GM12878 (cell line): ENCODE results near the gene MT1X. TPM values are rescaled to one million over a fixed set of nuclear protein-coding genes. Genes with fewer than 3 reads are reported as not detected.

ENCODE experiments used
- ATAC-seq: fragments of 200-7000 bp; cut with Tn5 transposase; 3 replicates; pipeline ENCODE4 v1.9.1; 2020; ENCODE audit warnings: mild to moderate bottlenecking, moderate library complexity
- BruUV-seq: library from RNA; stranded (reverse); fragments of 400-500 nt; replicated peaks from 2 replicates; lab custom pipeline; 2021; lab: Mats Ljungman, UMichigan
- CTCF ChIA-PET: fragments of 300-600 bp; sonication (Branson Sonifier 250); formaldehyde crosslinking; extraction: SDS; loops from one replicate; lab custom pipeline; 2021; ENCODE audit warnings: inconsistent platforms; lab: Yijun Ruan, JAX
- POLR2A ChIA-PET: fragments of 350-600 bp; formaldehyde crosslinking; extraction: SDS; loops from one replicate; lab custom pipeline; 2021; ENCODE audit warnings: inconsistent platforms; lab: Charles Lee
- RAD21 ChIA-PET: fragments of 300-600 bp; sonication (Branson Sonifier 250); formaldehyde crosslinking; loops from one replicate; lab custom pipeline; 2023; ENCODE audit warnings: antibody characterized with exemption; ENCODE audit not compliant: unreplicated experiment; lab: Charles Lee
- SMC1A ChIA-PET: fragments of 300-600 bp; sonication (Branson Sonifier 250); formaldehyde crosslinking; loops from one replicate; lab custom pipeline; 2023; ENCODE audit not compliant: unreplicated experiment, uncharacterized antibody; lab: Charles Lee
- DNase-seq: peaks from one replicate; pipeline ENCODE4 v3.0.0-alpha.2; 2011; ENCODE audit warnings: low read depth, low spot score
- FAIRE-seq: peaks from 3 replicates; lab custom pipeline; 2011; peaks lifted over from hg19 to GRCh38; lab: Jason Lieb, UNC
- H2AFZ ChIP-seq: 2 replicates; pipeline ENCODE4 v1.6.0; 2011; ENCODE audit warnings: low read depth, low read length, control low read depth; ENCODE audit not compliant: control insufficient read depth
- H3K27ac ChIP-seq: 2 replicates; pipeline ENCODE4 v1.5.1; 2011; ENCODE audit warnings: control low read depth; ENCODE audit not compliant: control insufficient read depth, insufficient read depth
- H3K27me3 ChIP-seq, 2 experiments: replicated peaks in 1 of 2; 2 replicates each; pipeline versions ENCODE4 v1.6.0 to v1.6.1; 2011; ENCODE audit warnings: low read length in 1 of 2; ENCODE audit not compliant: control insufficient read depth in 2 of 2, insufficient read depth in 2 of 2
- H3K36me3 ChIP-seq, 2 experiments: 2 replicates each; pipeline ENCODE4 v1.5.1; 2011; ENCODE audit warnings: low read length in 1 of 2; ENCODE audit not compliant: control insufficient read depth in 2 of 2, insufficient read depth in 2 of 2
- H3K4me1 ChIP-seq: 2 replicates; pipeline ENCODE4 v1.6.1; 2011; ENCODE audit warnings: mild to moderate bottlenecking, low read length, moderate library complexity, mixed read lengths; ENCODE audit not compliant: control insufficient read depth, insufficient read depth
- H3K4me2 ChIP-seq: 2 replicates; pipeline ENCODE4 v1.6.0; 2011; ENCODE audit warnings: control low read depth; ENCODE audit not compliant: control insufficient read depth, insufficient read depth
- H3K4me3 ChIP-seq: fragments of 200-600 bp; sonication (generic); 2 replicates; pipeline ENCODE4 v1.5.1; 2016
- H3K79me2 ChIP-seq: 2 replicates; pipeline ENCODE4 v1.6.0; 2011; ENCODE audit warnings: low read length; ENCODE audit not compliant: control insufficient read depth, insufficient read depth
- H3K9ac ChIP-seq: 2 replicates; pipeline ENCODE4 v1.8.0; 2011; ENCODE audit warnings: low read length, control low read depth, mixed read lengths; ENCODE audit not compliant: control insufficient read depth, insufficient read depth
- H3K9me3 ChIP-seq: replicated peaks from 3 replicates; pipeline ENCODE4 v1.5.1; 2011; ENCODE audit warnings: mild to moderate bottlenecking, low read length; ENCODE audit not compliant: control insufficient read depth, insufficient read depth
- H4K20me1 ChIP-seq: 2 replicates; pipeline ENCODE4 v1.6.0; 2011; ENCODE audit not compliant: control insufficient read depth, insufficient read depth
- ATF3 ChIP-seq: IDR thresholded peaks from 2 replicates; pipeline ENCODE4 v1.6.1; 2011; ENCODE audit warnings: low read depth, mild to moderate bottlenecking, low read length, moderate library complexity, borderline replicate concordance; ENCODE audit errors: extremely low read depth
- BCL3 ChIP-seq: IDR thresholded peaks from 2 replicates; pipeline ENCODE4 v1.6.1; 2011; ENCODE audit warnings: borderline replicate concordance, low read depth, mild to moderate bottlenecking, moderate library complexity, low read length; ENCODE audit not compliant: insufficient read depth, poor library complexity, severe bottlenecking
- CHD2 ChIP-seq: IDR thresholded peaks from 2 replicates; pipeline ENCODE4 v1.6.1; 2011; ENCODE audit warnings: low read depth, low read length, improper control_type of control experiment, borderline replicate concordance
- E4F1 ChIP-seq: fragments of 450-650 bp; IDR thresholded peaks from 2 replicates; pipeline ENCODE4 v1.6.1; 2018; ENCODE audit warnings: borderline replicate concordance, mild to moderate bottlenecking; ENCODE audit not compliant: partially characterized antibody
- HDGF ChIP-seq: fragments of 450-650 bp; IDR thresholded peaks from 2 replicates; pipeline ENCODE4 v1.6.1; 2016; ENCODE audit warnings: antibody characterized with exemption
- IKZF1 ChIP-seq: fragments of 450-650 bp; conservative IDR thresholded peaks from 2 replicates; pipeline ENCODE4 v1.6.1; 2017; ENCODE audit warnings: antibody characterized with exemption, mild to moderate bottlenecking
- IRF4 ChIP-seq: IDR thresholded peaks from 2 replicates; pipeline ENCODE4 v1.6.1; 2011; ENCODE audit warnings: low read depth, low read length
- NR2C2 ChIP-seq: IDR thresholded peaks from 2 replicates; pipeline ENCODE4 v1.6.1; 2011; ENCODE audit warnings: borderline replicate concordance, low read depth; ENCODE audit not compliant: control insufficient read depth, insufficient read length
- PBX3 ChIP-seq: IDR thresholded peaks from 2 replicates; pipeline ENCODE4 v1.6.1; 2011; ENCODE audit warnings: mild to moderate bottlenecking, low read depth, low read length, moderate library complexity; ENCODE audit not compliant: insufficient replicate concordance
- POLR2A ChIP-seq: IDR thresholded peaks from 2 replicates; pipeline ENCODE4 v1.6.1; 2011; ENCODE audit warnings: low read depth, mild to moderate bottlenecking, low read length
- POLR2AphosphoS5 ChIP-seq: IDR thresholded peaks from 2 replicates; pipeline ENCODE4 v1.6.1; 2011; ENCODE audit warnings: mild to moderate bottlenecking, low read length, inconsistent platforms
- SIX5 ChIP-seq: IDR thresholded peaks from 2 replicates; pipeline ENCODE4 v1.6.1; 2011; ENCODE audit warnings: mild to moderate bottlenecking, low read depth, low read length, moderate library complexity; ENCODE audit not compliant: severe bottlenecking
- TCF12 ChIP-seq: IDR thresholded peaks from 2 replicates; pipeline ENCODE4 v1.6.1; 2011; ENCODE audit warnings: low read depth, mild to moderate bottlenecking, low read length
- TCF7 ChIP-seq: IDR thresholded peaks from 2 replicates; pipeline ENCODE4 v1.6.1; 2014; ENCODE audit warnings: antibody characterized with exemption, borderline replicate concordance
- ZBTB4 ChIP-seq: fragments of 450-650 bp; formaldehyde crosslinking; IDR thresholded peaks from 2 replicates; pipeline ENCODE4 v1.4.0; 2022; ENCODE audit warnings: mild to moderate bottlenecking, moderate library complexity
- ZNF24 ChIP-seq: fragments of 450-650 bp; IDR thresholded peaks from 2 replicates; pipeline ENCODE4 v1.6.1; 2017; ENCODE audit warnings: antibody characterized with exemption, mild to moderate bottlenecking
- WGBS: methylation state at CpG from one replicate; pipeline ENCODE4 v1.1.6; 2016; ENCODE audit warnings: low lambda C conversion rate; ENCODE audit not compliant: insufficient replicate concordance, insufficient coverage; ENCODE audit errors: missing lambda C conversion rate; 5-methylcytosine and 5-hydroxymethylcytosine counted together
- in situ Hi-C: fragments of 300-500 bp; cut with MboI; formaldehyde crosslinking; loops from 9 replicates; pipeline ENCODE4 v1.14.3; 2018; ENCODE audit warnings: mixed read lengths
- intact Hi-C: fragments of 100-400 bp; cut with micrococcal nuclease; formaldehyde crosslinking; loops from one replicate; pipeline ENCODE4 v1.14.2; 2022; ENCODE audit not compliant: unreplicated experiment
- polyA plus RNA-seq, 11 experiments: library from polyadenylated mRNA; depleted of rRNA in 4 of 11; unstranded in 6 of 11; stranded (reverse) in 5 of 11; fragments of >200 nt; fragmentation: Nextera tagmentation in 4 of 11; fragmentation: Illumina TruSeq in 1 of 11; extraction: Ambion mirVana in 4 of 11; extraction: Trizol in 1 of 11; gene quantifications; 1 replicate in 1 of 11; 2 replicates in 10 of 11; pipeline versions ENCODE4 v1.2.1 to v1.2.3, GENCODE V29; 2011 to 2016; ENCODE audit warnings: inconsistent platforms in 2 of 11, missing spikeins in 2 of 11, low read depth in 1 of 11
- total RNA-seq, 4 experiments: library from RNA; depleted of rRNA in 3 of 4; stranded (reverse); fragments of >200 nt in 3 of 4; fragmentation: Illumina TruSeq in 1 of 4; extraction: Trizol in 1 of 4; gene quantifications; 2 replicates each; pipeline versions ENCODE4 v1.2.1 to v1.2.3, GENCODE V29; 2013 to 2021

The MT1X gene
- total and polyA plus RNA-seq, 10 of the 15 experiments (the other 5 are each of a cell fraction or from before 2014, with no cell fraction given) = 5.8 to 65.6 (median 15.4) TPM

GRCh38 chr16:56653218-56653617 lies 29.1 kb upstream of the MT1X start:
- intact Hi-C loops = no loop called here
- POLR2A ChIA-PET = no interaction called here
- CTCF ChIA-PET = interaction anchor here (1.5 kb wide), 1 partner anchor 140 kb away, joined by 3 read pairs; no protein-coding TSS in a partner anchor

More at GRCh38 chr16:56653218-56653617, 29.1 kb upstream of the MT1X start:
- FAIRE-seq (no peak), ATAC-seq (no peak), DNase-seq (no peak)
- Histone ChIP-seq H3K79me2 (no peaks in the 10 kb centered on the region), H3K9me3 (no peaks in the 10 kb centered on the region), H3K27ac (no peak overlapping the region), H3K36me3 (no peaks in the 10 kb centered on the region), H4K20me1 (no peaks in the 10 kb centered on the region), H3K4me3 (no peak overlapping the region), H3K9ac (no peak overlapping the region), H3K27me3 (peaks cover 4 to 7% of the 10 kb centered on the region in 2 experiments; a peak in 3 of 4 replicates), H3K4me1 (no peaks in the 10 kb centered on the region), H2AFZ (no peak overlapping the region), H3K4me2 (no peak overlapping the region)
- BruUV-seq = no TSS peak
- 6% methylated on average over 7 of the region's 7 CpGs for WGBS
- TF ChIP-seq IKZF1 = no peak
- no peak for TF ChIP-seq ZNF24
- TF ChIP-seq HDGF = no peak
- TF ChIP-seq POLR2AphosphoS5 = no peak
- TF ChIP-seq E4F1 = no peak
- TF ChIP-seq CHD2 = no peak
- no peak for TF ChIP-seq BCL3
- no peak for TF ChIP-seq ATF3
- TF ChIP-seq PBX3 = no peak
- no peak for TF ChIP-seq NR2C2
- TF ChIP-seq POLR2A = no peak
- no peak for TF ChIP-seq IRF4
- TF ChIP-seq TCF12 = no peak
- TF ChIP-seq TCF7 = no peak
- TF ChIP-seq ZBTB4 = no peak
- no peak for TF ChIP-seq SIX5
- ChIA-PET RAD21 (interaction anchor here (0.7 to 1.7 kb wide), 3 partner anchors 20 to 119 kb away, joined by 3 to 4 read pairs (median 3); no protein-coding TSS in a partner anchor), SMC1A (interaction anchor here (1.7 kb wide), 1 partner anchor 49 kb away, joined by 4 read pairs; no protein-coding TSS in a partner anchor)
- in situ Hi-C loops = no loop called here
